Endothelial cell (in vitro differentiated cells): ENCODE results near the gene ETV3. TPM values are rescaled to one million over a fixed set of nuclear protein-coding genes. Genes with fewer than 3 reads are reported as not detected.

Source experiments
- DNase-seq: peaks from one replicate; pipeline ENCODE4 v3.0.0; 2021; ENCODE audit warnings: low spot score
- H3K27ac Mint-ChIP-seq: one replicate; pipeline ENCODE4 v1.8.0; 2021; ENCODE audit warnings: mixed read lengths, inconsistent platforms; ENCODE audit not compliant: unreplicated experiment
- H3K27me3 Mint-ChIP-seq: one replicate; pipeline ENCODE4 v1.8.0; 2021; ENCODE audit warnings: mild to moderate bottlenecking, moderate library complexity, mixed read lengths, inconsistent platforms; ENCODE audit not compliant: unreplicated experiment
- H3K36me3 Mint-ChIP-seq: one replicate; pipeline ENCODE4 v1.8.0; 2021; ENCODE audit warnings: mild to moderate bottlenecking, low read depth, mixed read lengths, inconsistent platforms; ENCODE audit not compliant: unreplicated experiment
- H3K4me1 Mint-ChIP-seq: one replicate; pipeline ENCODE4 v1.8.0; 2021; ENCODE audit warnings: mild to moderate bottlenecking, mixed read lengths, inconsistent platforms; ENCODE audit not compliant: unreplicated experiment
- H3K4me3 Mint-ChIP-seq: one replicate; pipeline ENCODE4 v1.8.0; 2021; ENCODE audit warnings: mild to moderate bottlenecking, mixed read lengths, inconsistent platforms; ENCODE audit not compliant: unreplicated experiment
- H3K9me3 Mint-ChIP-seq: one replicate; pipeline ENCODE4 v1.8.0; 2021; ENCODE audit warnings: mixed read lengths, inconsistent platforms; ENCODE audit not compliant: unreplicated experiment
- CTCF ChIP-seq: fragments of 200-600 bp; sonication (generic); IDR thresholded peaks from one replicate; pipeline ENCODE4 v1.5.0; 2021; ENCODE audit warnings: antibody characterized with exemption; ENCODE audit not compliant: unreplicated experiment
- total RNA-seq: library from RNA; stranded (reverse); fragmentation: NEBNext Ultra II Directional; extraction: Animal tissue kit (Norgen Biotek cat#: 25700); gene quantifications from one replicate; pipeline ENCODE4 v1.2.1, GENCODE V29; 2021; ENCODE audit not compliant: unreplicated experiment

ETV3 gene
- total RNA-seq, 1 donor from 2014 or later, result 52.3 TPM

DNA sequence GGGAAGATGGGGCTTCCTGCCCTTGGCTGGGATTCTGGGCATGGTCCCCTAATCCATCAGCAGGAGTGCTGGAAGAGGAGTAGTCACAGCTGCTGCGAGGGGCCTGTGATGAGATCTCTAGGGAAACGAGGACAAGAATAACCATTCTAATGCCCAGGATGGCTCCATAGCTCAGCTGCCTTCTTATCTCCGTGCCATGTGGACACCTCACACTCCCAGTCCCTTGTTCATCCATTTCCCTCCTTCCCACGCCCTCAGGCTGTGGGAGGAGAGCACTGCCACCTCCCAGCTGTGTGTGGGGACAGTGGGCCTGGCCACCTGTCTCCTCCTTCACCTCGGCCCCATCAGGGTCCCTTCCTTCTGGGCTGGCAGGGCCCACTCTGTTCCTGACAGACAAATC is 16.1 kb upstream of the ETV3 start:
- H3K27me3 Mint-ChIP-seq, result peaks cover 8% of the 10 kb centered on the region
- no peaks in the 10 kb centered on the region for H3K9me3 Mint-ChIP-seq
- no peak for TF ChIP-seq CTCF
- DNase-seq, result no peak
- H3K36me3 Mint-ChIP-seq, result no peaks in the 10 kb centered on the region
- no peak overlapping the region for H3K27ac Mint-ChIP-seq
- H3K4me3 Mint-ChIP-seq, result no peak overlapping the region
- peaks cover 19% of the 10 kb centered on the region for H3K4me1 Mint-ChIP-seq

- no peak for DNase-seq
- Mint-ChIP-seq H3K4me1 (peaks cover 19% of the 10 kb centered on the region), H3K27ac (no peak overlapping the region), H3K36me3 (no peaks in the 10 kb centered on the region), H3K4me3 (no peak overlapping the region), H3K9me3 (no peaks in the 10 kb centered on the region), H3K27me3 (peaks cover 8% of the 10 kb centered on the region)
- TF ChIP-seq CTCF, result no peak
Measured at GRCh38 chr1:157153746-157154145, 15.6 kb upstream of the ETV3 start.

DNA sequence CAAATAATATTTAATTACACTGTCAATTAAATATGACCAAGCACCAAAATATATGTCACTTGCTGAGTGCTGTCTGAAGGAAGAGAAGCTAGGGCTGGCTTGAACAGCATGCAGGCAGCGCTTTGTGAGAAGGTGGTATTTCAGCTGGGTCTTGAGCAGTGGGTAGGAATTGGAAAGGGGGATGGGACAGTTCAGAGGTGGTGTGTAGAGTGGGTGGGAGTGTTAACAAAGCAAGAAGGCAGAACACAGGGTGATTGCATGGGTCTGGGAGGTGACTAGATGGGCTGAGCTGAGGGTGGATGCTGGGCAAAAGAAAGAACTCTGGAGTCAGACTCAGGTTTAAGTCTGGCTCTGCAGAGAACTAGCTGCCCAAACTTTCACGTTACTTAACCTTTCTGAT is 14.3 kb upstream of the ETV3 start:
- H3K27ac Mint-ChIP-seq, result no peak overlapping the region
- no peaks in the 10 kb centered on the region for H3K36me3 Mint-ChIP-seq
- H3K27me3 Mint-ChIP-seq, result peaks cover 8% of the 10 kb centered on the region

DNA sequence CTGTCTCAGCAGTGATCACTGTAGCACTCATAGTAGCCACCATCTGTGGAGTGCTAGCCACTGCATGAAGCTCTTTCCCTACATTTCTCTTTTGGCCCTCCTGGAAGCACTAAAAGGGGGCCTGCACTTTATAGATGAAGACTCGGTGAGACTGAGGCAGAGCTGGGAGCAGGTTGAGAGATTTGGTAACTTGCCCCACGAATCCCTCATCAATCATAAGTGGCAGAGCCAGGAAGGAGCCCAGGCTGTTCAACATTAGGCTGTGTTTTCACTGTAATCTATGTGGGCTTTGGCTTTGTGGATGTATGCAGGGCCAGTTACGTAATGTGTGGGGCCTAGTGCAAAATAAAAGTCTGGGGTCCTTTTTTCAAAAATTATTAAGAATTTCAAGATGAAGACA is 13.3 kb upstream of the ETV3 start:
- Mint-ChIP-seq H3K27ac (no peak overlapping the region), H3K4me1 (peaks cover 15% of the 10 kb centered on the region), H3K36me3 (no peaks in the 10 kb centered on the region), H3K27me3 (peaks cover 6% of the 10 kb centered on the region), H3K4me3 (no peak overlapping the region), H3K9me3 (no peaks in the 10 kb centered on the region)
- DNase-seq, result no peak
- no peak for TF ChIP-seq CTCF

More for the DNA sequence above, 14.3 kb upstream of the ETV3 start:
- Mint-ChIP-seq H3K9me3 (no peaks in the 10 kb centered on the region), H3K4me3 (no peak overlapping the region), H3K4me1 (peaks cover 19% of the 10 kb centered on the region)
- DNase-seq, result no peak
- TF ChIP-seq CTCF, result no peak

- DNase-seq, result no peak
- no peak overlapping the region for H3K4me3 Mint-ChIP-seq
- H3K4me1 Mint-ChIP-seq, result peaks cover 11% of the 10 kb centered on the region
- no peak for TF ChIP-seq CTCF
- H3K27me3 Mint-ChIP-seq, result peaks cover 6% of the 10 kb centered on the region
- H3K27ac Mint-ChIP-seq, result no peak overlapping the region
- no peaks in the 10 kb centered on the region for H3K9me3 Mint-ChIP-seq
- H3K36me3 Mint-ChIP-seq, result no peaks in the 10 kb centered on the region
Measured at GRCh38 chr1:157151073-157151472, 12.9 kb upstream of the ETV3 start.
